SIG-M5 treated with dmso at 0.1 percent for 504 hours (cell line): ENCODE measurements around the gene C11orf58.

Source experiments
- DNase-seq: peaks from one replicate; lab custom pipeline; 2025; ENCODE audit not compliant: unreplicated experiment; lab: John Stamatoyannopoulos, UW

C11orf58 gene

DNA sequence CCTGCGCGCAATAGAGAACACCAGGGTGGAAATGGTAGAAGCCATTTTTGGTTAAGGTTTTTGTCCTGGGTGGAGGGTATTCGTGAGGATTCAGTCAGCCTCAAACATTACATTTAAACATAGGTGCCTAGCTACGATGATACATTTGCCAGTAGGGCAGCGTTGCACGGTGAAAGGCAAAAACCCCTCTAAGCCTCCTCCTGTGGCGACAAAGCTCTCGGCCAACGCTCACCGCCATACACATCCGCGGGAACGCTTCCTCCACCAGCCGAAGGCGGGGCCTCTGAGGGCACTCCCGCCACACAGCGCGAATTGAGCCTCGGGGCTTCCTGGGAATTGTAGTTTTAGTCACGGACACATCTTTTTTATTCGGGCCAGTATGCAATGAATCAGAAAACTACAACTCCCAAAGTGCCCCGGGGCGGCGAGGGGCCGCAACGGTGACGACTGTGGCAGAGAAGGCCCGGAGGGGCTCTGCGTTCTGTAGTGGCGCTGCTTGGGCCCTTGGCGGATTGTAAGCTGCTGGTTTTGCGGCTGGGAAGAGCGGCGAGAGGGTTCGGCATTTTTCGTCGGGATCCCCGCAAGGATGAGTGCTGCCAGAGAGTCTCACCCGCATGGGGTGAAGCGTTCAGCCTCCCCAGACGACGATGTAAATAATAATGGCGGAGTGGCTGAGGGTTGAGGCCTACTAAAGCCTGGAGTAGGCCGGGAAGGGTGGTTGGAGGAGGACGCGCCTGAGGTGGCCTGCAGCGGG lies at the start of gene C11orf58:
Gene C11orf58, plus strand, starts transcription at position 455 of the 754 bp plus-strand sequence. Its CDS starts 132 bp downstream, at position 587.
- peak; percentile 95 for DNase-seq

- DNase-seq, result no peak
Measured at GRCh38 chr11:16690086-16690485, 48.4 kb upstream of the C11orf58 start.

DNA sequence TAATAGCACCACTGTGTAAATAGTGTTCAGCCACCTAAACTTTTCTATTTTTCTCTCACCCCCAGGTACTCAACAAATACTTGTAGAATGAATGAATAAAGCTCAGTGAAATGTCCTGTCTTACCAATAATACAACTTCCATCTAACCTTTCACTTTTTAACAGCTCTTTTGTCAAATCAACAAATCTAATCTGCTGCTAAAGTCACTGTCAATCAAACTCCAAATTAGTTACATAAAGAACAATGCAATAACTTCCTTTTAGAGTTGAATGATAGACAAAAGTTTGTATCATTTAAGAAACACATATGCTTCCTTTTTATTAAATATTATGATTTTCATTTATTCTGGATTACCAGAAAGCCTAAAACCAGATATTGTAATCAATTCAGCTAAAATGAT lies 34.7 kb upstream of the C11orf58 start:
- DNase-seq, result no peak

GRCh38 chr11:16713594-16713993 lies 24.9 kb upstream of the C11orf58 start:
- DNase-seq, result no peak

GRCh38 chr11:16722581-16723344 lies 15.7 kb upstream of the C11orf58 start:
- DNase-seq, result no peak

- DNase-seq, result no peak
Measured at GRCh38 chr11:16727806-16728205, 10.6 kb upstream of the C11orf58 start.

DNA sequence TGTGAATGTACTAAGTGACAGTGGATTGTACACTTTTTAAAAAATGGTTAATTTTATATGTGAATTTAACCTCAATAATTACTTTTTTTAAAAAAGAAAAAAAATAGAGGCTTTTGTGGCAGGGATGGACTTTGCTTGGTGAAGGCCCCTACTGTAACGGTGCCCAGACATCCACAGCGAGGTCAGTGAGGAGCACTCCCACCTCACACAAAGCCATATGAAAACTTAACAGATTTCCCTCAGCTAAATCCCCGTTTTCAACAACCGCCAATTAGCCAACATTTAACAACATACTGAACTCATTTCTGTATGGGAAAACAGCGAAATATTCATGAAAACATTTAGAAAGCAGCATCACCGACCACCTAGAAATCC lies 642 bp upstream of the C11orf58 start:
- DNase-seq, result no peak

DNA sequence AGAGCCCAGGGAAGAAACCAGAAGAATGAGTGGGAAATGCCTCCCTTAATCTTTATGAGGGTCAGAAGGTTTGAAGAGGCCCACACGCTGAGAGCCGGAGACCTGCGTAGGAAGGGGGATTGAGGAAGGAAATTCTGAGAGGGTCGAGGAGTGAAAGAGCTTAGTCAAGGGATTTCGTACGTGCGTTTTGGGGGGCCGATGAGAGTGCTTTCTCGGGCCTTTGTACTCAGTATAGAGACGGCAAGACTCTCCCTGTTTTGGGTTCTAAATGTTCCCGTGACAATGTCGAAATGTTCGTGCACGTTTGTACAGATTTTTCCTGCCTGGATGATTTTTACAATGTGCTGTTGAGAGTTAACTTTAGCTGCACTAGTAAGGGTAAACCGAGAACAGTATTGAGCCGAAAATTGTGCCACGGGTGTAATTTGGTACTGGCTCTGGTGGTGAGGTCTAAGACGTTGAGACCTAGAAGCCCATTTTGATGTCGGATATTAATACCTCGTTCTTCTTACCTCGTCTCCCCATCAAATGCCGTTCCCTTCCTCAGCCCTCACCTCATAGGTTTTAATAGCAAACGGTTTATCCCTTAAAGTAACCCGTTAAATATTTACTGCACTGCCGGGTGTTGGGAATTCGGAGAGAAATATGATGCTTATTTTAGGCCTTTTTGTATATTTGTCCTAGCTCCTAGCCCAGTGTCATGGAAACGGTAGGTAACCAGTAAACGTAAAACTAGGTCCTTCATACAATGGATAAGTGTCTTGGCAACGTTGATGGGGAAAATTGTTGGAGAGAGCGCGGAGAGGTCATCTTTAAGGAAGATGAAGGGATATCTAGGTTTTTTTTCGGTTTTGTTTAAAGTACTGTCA lies 734 bp downstream of the C11orf58 start:
- peak; percentile 25 for DNase-seq

- no peak for DNase-seq
Measured at GRCh38 chr11:16741473-16741872, 3.0 kb downstream of the C11orf58 start.

- no peak for DNase-seq
Measured at GRCh38 chr11:16743478-16743877, 5.0 kb downstream of the C11orf58 start.

DNA sequence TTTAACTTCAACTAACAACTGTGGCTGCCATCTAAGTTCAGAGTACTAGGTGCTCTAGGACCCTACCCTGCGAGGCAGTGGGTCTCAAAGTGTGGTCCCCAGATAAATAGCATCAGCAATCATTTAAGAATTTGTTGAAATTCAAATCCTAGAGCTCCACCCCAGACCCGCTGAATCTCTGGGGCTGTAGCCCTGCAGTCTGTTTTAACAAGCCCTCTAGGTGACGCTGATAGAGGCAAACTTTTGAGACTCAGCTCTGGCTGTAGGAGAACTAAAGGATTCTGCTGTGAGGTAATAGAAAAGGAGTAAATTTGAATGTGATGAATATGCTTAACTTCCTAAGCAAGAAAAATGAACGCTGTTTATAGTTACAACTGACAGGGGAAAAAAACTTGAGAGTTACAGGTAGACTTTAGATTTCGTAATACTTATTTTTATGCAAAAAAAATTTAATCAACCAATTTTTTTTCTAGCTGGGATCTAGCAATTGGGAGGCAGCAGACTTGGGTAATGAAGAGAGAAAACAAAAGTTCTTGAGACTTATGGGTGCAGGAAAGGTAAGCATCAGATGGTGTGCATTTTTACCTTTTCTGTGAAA lies 5.8 kb downstream of the C11orf58 start:
- DNase-seq, result no peak

- DNase-seq, result no peak
Measured at GRCh38 chr11:16745950-16746605, 7.6 kb downstream of the C11orf58 start.

GRCh38 chr11:16749092-16749491 lies 10.6 kb downstream of the C11orf58 start:
- no peak for DNase-seq

GRCh38 chr11:16749666-16750065 lies 11.2 kb downstream of the C11orf58 start:
- DNase-seq, result no peak

- DNase-seq, result no peak
Measured at GRCh38 chr11:16750417-16750816, 12.0 kb downstream of the C11orf58 start.

- DNase-seq, result no peak
Measured at GRCh38 chr11:16758382-16759024, 20.1 kb downstream of the C11orf58 start.

GRCh38 chr11:16759857-16760508 lies 21.5 kb downstream of the C11orf58 start:
- DNase-seq, result no peak

- peak; percentile 32 for DNase-seq
Measured at GRCh38 chr11:16763746-16764145, 25.3 kb downstream of the C11orf58 start.

DNA sequence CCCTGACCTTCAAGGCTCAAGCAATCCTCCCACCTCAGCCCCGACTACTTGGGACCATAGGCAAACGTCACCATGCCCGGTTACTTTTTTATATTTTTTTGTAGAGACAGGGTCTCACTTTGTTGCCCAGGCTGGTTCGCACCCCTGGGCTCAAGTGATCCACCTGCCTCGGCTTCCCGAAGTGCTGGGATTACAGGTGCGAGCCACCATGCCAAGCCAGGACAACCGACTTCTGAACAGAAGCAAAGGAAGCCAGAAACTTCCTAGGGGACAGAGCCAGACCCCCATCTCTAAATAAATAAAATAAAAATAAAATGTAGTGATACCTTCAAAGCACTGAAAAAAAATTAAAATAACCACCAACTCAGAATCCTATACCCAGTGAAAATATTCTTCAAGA lies 26.4 kb downstream of the C11orf58 start:
- no peak for DNase-seq

DNA sequence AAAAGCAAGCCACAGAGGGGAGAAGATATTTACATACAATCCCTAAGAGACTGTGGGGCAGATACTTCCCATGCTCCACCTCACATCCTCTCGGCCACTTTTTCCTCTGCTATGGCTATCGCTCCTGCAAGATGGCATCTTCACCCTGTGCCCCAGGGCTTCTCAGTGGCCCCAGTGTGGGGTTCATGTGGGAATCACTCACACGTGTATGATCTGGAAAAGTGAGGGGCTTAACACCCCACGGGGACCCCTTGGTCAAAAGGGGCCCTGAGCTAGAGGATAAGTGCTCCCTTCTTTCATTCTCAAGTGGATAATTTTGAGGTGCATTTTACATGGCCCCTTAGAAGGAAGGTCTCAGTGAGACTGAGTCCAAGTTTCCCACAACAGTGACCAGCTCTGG lies 28.7 kb downstream of the C11orf58 start:
- DNase-seq, result no peak
